DMS153 (cell line): Measurements from ENCODE around the gene S100A10.

Experiments used
- DNase-seq: peaks from one replicate; lab custom pipeline; 2025; lab: John Stamatoyannopoulos, UW

S100A10 gene

DNA sequence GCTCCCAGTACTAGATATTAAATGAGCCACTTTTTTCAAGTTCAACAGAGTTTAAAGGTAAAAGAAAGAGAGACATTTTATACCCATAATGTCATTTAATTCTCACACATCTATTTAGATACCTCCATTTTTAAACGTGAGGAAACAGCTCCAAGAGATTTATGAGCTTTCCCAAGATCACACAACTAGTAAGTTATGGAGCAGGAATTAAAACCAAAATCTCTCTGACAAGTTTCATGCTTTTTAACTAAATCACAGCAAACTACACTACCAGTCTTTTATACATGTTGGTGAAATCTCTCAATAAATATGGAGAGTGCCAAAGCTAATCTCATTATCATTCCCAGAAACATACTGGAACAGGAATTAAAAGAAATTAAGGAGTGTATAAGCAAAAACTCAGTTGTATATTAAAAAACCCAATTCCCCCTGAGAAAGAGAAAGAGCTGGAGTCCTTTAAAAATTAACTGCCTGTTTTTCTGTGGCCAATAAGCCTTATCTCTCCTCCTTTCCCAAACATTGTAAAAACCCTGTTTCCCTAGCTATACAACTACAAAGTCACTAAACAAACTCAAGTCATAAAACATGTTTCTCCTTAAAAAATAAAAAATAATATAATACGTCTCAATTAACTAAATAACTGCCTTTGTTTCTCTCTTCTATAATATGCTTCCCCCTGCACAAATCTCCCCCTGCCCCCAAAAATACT, 57.6 kb downstream of the S100A10 start:
- DNase-seq, result no peak

DNA sequence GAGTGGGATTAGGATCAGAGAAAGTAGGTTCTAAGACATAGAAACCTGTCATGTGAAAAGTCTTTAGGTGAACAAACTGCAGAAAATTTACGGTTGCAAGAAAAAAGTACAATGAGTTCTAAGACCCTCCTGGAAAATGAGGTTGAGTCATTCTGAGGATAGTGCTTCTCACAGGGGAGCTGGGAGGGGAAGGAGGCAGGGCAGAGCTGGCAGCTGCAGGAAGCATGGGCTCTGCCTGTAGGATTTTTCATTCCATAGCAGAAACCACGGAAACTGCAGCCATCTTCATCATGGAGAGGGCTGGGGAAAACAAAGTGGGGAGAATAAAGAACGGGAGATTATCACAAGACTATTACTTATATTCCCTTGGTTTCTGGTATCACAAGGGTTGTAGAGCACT, 58.5 kb downstream of the S100A10 start:
- no peak for DNase-seq

DNA sequence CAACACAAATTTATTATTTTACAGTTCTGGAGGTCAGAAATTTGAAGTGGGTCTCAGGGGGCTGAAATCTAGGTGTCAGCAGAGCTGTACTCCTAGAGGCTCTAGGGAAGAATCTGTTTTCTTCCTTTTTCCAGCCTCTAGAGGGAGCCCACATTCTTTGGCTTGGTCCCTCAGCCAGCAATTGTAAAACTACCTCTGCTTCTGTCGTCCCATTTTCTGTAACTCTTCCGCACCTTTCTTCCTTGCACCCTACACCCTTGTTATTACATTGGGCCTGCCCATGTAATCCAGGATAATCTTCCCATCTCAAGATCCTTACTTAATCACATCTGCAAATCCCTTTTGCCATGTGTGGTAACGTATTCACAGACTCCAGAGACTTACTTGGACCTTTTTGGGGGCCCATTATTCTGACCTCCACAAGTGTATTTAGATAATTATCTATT, 59.6 kb downstream of the S100A10 start:
- peak; percentile 75 for DNase-seq
